ENCODE data around the gene ZNF500.

The ZNF500 gene

GRCh38 chr16:4724661-4725270, 42.2 kb downstream of the ZNF500 start:
- Histone ChIP-seq H3K79me2 (ENCODE audit: low read length) (no peaks in the 10 kb centered on the region), H3K4me1 (ENCODE audit: low read length) (no peaks in the 10 kb centered on the region), H3K4me3 (ENCODE audit: low read length) (no peak overlapping the region), H3K27me3 (replicated peaks; ENCODE audit: insufficient read depth, low read length) (no peaks in the 10 kb centered on the region), H3K36me3 (replicated peaks; ENCODE audit: insufficient read depth, low read length) (no peaks in the 10 kb centered on the region), H3K4me2 (ENCODE audit: low read depth, low read length) (no peak overlapping the region), H3K9ac (ENCODE audit: low read length) (no peak overlapping the region), H3F3A (ENCODE audit: insufficient read depth, low read length) (no peaks in the 10 kb centered on the region), H3K27ac (ENCODE audit: low read length) (no peak overlapping the region), H3K9me2 (replicated peaks; ENCODE audit: insufficient read depth, low read length) (no peaks in the 10 kb centered on the region), H2AFZ (ENCODE audit: low read length) (no peak overlapping the region), H3K9me3 (replicated peaks; ENCODE audit: insufficient read depth, low read length) (no peaks in the 10 kb centered on the region), H4K20me1 (ENCODE audit: insufficient read depth, low read length) (no peaks in the 10 kb centered on the region)
- TF ChIP-seq EZH2 (optimal IDR thresholded peaks at IDR 0.05; ENCODE audit: low read depth, low read length), result no peak
- TF ChIP-seq, protein P1, sequence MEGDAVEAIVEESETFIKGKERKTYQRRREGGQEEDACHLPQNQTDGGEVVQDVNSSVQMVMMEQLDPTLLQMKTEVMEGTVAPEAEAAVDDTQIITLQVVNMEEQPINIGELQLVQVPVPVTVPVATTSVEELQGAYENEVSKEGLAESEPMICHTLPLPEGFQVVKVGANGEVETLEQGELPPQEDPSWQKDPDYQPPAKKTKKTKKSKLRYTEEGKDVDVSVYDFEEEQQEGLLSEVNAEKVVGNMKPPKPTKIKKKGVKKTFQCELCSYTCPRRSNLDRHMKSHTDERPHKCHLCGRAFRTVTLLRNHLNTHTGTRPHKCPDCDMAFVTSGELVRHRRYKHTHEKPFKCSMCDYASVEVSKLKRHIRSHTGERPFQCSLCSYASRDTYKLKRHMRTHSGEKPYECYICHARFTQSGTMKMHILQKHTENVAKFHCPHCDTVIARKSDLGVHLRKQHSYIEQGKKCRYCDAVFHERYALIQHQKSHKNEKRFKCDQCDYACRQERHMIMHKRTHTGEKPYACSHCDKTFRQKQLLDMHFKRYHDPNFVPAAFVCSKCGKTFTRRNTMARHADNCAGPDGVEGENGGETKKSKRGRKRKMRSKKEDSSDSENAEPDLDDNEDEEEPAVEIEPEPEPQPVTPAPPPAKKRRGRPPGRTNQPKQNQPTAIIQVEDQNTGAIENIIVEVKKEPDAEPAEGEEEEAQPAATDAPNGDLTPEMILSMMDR (IDR thresholded peaks at IDR 0.05; ENCODE audit: low read length), result no peak
- TF ChIP-seq EZH2phosphoT487 (IDR thresholded peaks at IDR 0.05; ENCODE audit: low read length), result no peak
- no peak for DNase-seq

DNA sequence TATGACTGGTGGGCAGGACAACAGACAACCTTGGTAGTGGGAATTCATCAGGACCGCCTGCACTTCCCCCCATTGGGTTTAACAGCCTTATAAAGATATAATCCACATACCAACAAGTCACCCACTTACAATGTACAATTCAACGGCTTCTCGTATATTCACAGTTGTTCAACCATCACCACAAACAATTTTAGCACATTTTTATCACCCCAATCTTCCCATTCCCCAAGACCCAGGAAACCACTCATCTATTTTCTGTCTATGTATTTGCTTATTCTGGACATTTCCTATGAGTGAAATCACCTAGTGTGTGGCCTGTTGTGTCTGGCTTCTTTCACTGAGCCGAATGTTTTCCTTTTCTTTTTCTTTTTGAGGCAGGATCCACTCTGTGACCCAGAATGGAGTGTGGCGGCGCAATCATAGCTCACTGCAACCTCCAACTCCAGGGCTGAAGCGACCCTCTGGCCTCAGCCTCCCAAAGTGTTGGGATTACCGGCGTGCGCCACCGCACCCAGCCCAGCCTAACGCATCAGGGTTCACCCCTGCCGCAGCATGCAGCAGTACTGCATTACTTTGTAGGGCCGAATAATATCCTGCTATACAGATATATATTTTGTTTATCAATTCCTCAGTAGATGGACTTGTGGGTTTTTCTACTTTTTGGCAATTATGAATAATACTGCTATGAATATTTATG, 43.7 kb downstream of the ZNF500 start:
- H3K36me3 ChIP-seq (replicated peaks; ENCODE audit: insufficient read depth, low read length), result no peaks in the 10 kb centered on the region
- no peaks in the 10 kb centered on the region for H3K79me2 ChIP-seq (ENCODE audit: low read length)
- no peak overlapping the region for H3K27ac ChIP-seq (ENCODE audit: low read length)
- no peak for TF ChIP-seq EZH2 (optimal IDR thresholded peaks at IDR 0.05; ENCODE audit: low read depth, low read length)
- no peak for TF ChIP-seq EZH2phosphoT487 (IDR thresholded peaks at IDR 0.05; ENCODE audit: low read length)
- TF ChIP-seq, protein P1 (IDR thresholded peaks at IDR 0.05; ENCODE audit: low read length), result no peak
- H3F3A ChIP-seq (ENCODE audit: insufficient read depth, low read length), result no peaks in the 10 kb centered on the region
- H2AFZ ChIP-seq (ENCODE audit: low read length), result no peak overlapping the region
- H3K9me2 ChIP-seq (replicated peaks; ENCODE audit: insufficient read depth, low read length), result no peaks in the 10 kb centered on the region
- H3K4me2 ChIP-seq (ENCODE audit: low read depth, low read length), result no peak overlapping the region
- no peak overlapping the region for H3K9ac ChIP-seq (ENCODE audit: low read length)
- H3K9me3 ChIP-seq (replicated peaks; ENCODE audit: insufficient read depth, low read length), result no peaks in the 10 kb centered on the region
- no peaks in the 10 kb centered on the region for H3K27me3 ChIP-seq (replicated peaks; ENCODE audit: insufficient read depth, low read length)
- no peak overlapping the region for H3K4me3 ChIP-seq (ENCODE audit: low read length)
- H3K4me1 ChIP-seq (ENCODE audit: low read length), result no peaks in the 10 kb centered on the region
- H4K20me1 ChIP-seq (ENCODE audit: insufficient read depth, low read length), result no peaks in the 10 kb centered on the region
- DNase-seq, result no peak

DNA sequence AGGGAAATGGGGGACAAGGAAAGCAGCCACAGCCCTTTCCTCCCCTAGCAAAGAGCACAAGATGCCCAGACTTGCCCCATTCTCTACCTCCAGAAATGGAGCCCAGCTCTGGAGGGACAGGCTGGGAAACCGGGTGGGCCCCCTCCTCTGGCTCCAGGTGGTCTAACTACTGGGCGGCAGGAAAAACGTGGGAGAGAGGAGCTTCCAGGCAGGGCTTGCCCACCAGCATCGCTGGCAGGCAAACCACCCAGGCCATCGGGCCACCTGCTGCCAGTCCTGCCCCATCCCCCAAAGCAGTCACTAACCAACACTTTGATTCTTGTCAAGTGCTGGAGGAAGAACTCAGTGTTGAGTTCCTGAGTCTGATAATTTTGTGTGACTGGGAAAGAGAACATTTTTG, 48.5 kb downstream of the ZNF500 start:
- Histone ChIP-seq H3K4me1 (ENCODE audit: low read length) (no peaks in the 10 kb centered on the region), H3K27me3 (replicated peaks; ENCODE audit: insufficient read depth, low read length) (no peaks in the 10 kb centered on the region), H3F3A (ENCODE audit: insufficient read depth, low read length) (no peaks in the 10 kb centered on the region), H3K9me2 (replicated peaks; ENCODE audit: insufficient read depth, low read length) (no peaks in the 10 kb centered on the region), H3K27ac (ENCODE audit: low read length) (no peak overlapping the region), H3K4me2 (ENCODE audit: low read depth, low read length) (no peak overlapping the region), H3K9me3 (replicated peaks; ENCODE audit: insufficient read depth, low read length) (no peaks in the 10 kb centered on the region), H2AFZ (ENCODE audit: low read length) (no peak overlapping the region), H4K20me1 (ENCODE audit: insufficient read depth, low read length) (no peaks in the 10 kb centered on the region), H3K9ac (ENCODE audit: low read length) (no peak overlapping the region), H3K36me3 (replicated peaks; ENCODE audit: insufficient read depth, low read length) (no peaks in the 10 kb centered on the region), H3K79me2 (ENCODE audit: low read length) (no peaks in the 10 kb centered on the region), H3K4me3 (ENCODE audit: low read length) (no peak overlapping the region)
- TF ChIP-seq EZH2phosphoT487 (IDR thresholded peaks at IDR 0.05; ENCODE audit: low read length) (no peak), EZH2 (optimal IDR thresholded peaks at IDR 0.05; ENCODE audit: low read depth, low read length) (no peak)
- TF ChIP-seq, protein P1 (IDR thresholded peaks at IDR 0.05; ENCODE audit: low read length), result no peak
- DNase-seq, result no peak

Data from MM.1S (cell line).